NCI-H2171 treated with DMSO at 0.1 percent for 48 hours (cell line): ENCODE data around the gene KCNJ1.

ENCODE experiments used
- DNase-seq: peaks from one replicate; lab custom pipeline; 2025; lab: John Stamatoyannopoulos, UW

The KCNJ1 gene

DNA sequence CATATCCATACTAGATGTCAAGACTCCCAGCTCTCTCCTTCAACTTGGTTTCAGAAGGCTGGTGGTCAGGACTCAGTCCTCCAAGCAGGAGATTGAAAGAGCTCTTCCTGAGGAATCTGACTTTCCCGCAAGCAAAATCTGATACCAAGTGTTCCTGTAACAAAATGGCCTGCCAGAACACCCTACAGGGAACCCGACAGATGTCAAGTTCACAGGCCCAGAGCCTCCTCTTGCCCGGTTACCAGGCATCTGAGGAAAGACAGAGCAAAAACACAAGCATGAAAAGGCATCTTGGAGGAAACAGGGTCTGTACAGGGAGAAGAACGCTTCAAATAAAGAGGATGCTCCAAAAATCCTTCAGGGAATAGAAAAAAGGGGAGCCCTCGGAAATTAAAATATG lies 15.4 kb upstream of the KCNJ1 start:
- DNase-seq, result no peak

DNA sequence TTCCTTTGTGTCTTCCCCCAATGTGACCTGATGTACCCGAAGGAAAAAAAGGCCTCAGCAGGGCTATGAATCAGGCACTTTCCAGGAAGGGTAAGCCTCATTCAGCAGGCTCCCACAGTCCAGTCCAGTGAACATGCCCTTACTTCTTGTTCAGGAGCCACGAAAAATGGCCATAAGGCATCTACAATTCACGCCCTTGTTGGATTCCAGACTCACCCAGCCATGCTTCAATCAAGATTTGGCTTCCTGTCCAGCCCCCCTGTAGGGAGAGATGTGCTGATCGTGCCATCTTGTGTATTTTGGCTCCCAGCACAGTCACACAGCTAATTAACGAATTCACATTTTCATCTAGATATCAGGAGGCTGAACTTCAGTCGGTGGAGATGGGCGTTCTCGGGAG lies 14.1 kb upstream of the KCNJ1 start:
- no peak for DNase-seq

- DNase-seq, result no peak
Measured at GRCh38 chr11:128879817-128880216, 12.7 kb upstream of the KCNJ1 start.

GRCh38 chr11:128878455-128878854 lies 11.4 kb upstream of the KCNJ1 start:
- no peak for DNase-seq

DNA sequence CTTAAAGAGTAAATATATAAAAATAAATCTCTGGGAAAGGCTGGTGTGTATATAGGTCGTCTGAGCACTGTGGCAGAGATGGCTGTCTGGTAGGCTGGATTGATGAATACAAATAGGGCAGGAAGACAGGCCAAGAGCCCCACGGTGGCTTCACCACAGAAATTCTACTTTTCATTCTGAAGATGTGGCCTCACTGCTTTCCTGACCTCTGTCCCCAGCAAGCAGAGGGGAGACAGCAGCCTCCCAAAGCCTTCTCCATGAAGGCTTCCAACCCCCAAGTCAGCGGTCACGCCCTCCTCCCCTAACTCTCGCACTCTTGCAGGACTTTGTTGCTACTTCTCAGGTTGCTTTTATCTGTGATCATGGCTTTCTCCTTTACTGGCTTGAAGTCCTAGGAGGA lies 10.6 kb upstream of the KCNJ1 start:
- no peak for DNase-seq

DNA sequence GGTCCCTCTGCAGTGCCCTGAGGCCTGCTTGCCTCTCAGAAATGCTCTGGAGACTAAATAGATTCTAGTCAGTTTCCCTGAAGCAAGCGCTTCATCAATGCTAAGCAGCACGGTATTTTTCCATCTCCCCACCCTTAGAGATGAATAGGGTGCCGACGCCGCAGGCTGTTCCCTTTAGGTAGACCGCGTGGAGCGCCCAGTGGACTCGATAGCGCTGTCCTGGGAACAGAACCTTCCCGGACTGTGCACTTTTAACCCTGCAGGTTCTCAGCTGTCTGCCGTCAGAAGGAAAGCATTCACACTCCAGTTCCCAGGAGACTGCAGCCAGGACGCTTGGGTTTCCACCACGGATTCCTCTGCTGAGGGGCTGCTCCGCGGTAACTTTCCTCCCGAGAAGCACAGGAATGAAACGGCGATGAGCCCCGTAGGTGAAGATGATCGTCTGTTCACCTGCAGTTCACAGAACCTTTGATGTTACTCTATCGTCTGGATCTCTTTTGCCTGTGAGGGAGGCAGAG lies 9.1 kb upstream of the KCNJ1 start:
- DNase-seq, result no peak

DNA sequence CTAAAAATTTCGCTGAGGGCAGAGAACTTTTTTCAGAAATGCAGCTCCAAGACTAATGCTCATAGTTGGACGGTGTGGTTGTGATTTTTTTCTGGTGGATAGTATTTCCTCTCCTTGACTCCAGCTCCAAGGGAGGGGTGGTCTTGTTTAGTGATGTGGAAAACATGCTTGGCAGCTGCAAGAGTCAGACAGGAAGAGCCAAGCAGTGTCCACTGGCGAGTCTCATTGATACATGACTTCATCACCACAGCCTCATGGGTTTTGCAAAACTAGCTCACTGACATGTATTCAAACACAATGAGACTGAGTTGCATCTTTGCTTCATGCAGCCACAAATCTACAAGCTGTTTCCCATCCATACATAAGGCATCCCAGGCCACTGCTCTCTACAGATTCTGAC lies 7.3 kb upstream of the KCNJ1 start:
- no peak for DNase-seq

- no peak for DNase-seq
Measured at GRCh38 chr11:128872594-128872993, 5.5 kb upstream of the KCNJ1 start.

GRCh38 chr11:128872094-128872493 lies 5.0 kb upstream of the KCNJ1 start:
- DNase-seq, result no peak

GRCh38 chr11:128871168-128871610 lies 4.1 kb upstream of the KCNJ1 start:
- DNase-seq, result no peak

DNA sequence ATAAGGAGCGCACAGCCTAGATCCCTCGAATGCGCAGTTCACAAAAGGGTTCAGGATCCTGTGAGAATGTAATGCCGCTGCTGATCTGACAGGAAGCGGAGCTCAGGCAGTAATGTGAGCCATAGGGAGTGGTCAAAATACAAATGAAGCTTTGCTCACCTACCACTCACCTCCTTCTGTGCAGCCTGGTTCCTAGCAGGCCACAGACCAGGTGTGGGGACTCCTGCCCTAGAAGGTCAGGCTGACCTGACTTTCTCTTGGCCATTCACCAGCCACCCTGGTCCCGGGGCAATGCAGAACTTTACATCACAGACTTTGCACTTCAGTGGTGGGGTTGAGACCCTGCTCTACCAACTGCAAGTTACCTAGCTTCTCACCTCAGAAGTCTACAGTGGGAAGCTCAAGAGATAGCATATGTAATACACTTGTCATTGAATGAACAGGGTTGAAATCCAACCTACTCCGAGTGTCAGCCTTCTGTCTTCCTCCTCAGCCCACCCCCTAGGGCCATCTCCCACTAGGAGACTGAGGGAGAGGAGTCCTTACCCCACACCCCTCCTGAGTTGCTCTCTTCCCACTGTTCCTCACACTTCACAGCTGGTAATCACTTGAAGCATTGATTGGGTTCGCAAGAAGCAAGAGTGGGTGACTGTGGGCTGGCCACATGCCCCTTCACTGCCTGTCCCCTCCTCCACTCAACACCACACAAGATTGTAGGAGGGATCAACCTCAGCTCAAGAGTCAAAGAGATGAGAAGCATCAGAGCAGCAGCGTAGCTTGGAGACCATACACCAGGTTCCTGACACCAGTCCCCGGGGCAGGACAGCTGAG lies 2.0 kb upstream of the KCNJ1 start:
- DNase-seq, result no peak

- no peak for DNase-seq
Measured at GRCh38 chr11:128865490-128865889, 1.6 kb downstream of the KCNJ1 start.

- DNase-seq, result no peak
Measured at GRCh38 chr11:128862908-128863660, 4.0 kb downstream of the KCNJ1 start.

GRCh38 chr11:128862406-128862805 lies 4.7 kb downstream of the KCNJ1 start:
- DNase-seq, result no peak

DNA sequence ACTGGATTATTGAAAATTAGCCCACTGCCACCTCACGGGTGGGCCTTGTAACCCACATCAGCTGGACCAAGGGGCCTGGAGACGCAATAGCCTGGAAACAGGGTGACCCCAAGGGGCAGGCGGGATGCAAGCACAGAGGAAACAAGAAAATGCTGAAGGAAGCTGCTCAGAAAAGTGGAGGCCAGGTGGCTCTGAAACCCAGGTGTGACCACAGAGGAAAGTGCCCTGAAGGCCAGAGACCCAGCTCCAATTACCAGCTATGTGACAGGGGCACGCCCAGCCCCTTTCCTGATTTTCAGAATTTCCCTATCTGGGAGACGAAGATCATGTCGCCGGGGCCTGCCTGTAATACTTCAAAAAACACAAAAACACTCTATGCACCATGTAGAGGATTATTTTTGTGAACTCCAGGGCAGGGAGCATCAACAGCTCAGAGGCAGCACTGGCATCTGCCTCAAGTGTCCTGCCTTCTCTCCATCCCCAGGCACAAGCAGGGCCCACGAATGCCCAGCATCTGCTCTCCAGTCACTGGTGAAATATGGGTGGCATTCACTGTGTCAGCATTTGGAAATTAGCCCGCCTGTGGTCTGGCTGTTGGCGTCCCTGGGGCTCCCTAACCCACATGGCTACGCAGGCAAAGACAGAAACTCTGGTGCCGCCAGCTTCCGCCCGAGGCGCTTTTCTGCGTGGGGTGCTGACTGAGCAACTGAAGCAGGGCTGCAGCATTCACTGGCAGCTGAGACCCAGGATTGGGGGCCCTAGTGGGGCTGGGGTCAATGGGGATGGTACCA lies 6.3 kb downstream of the KCNJ1 start:
- no peak for DNase-seq

DNA sequence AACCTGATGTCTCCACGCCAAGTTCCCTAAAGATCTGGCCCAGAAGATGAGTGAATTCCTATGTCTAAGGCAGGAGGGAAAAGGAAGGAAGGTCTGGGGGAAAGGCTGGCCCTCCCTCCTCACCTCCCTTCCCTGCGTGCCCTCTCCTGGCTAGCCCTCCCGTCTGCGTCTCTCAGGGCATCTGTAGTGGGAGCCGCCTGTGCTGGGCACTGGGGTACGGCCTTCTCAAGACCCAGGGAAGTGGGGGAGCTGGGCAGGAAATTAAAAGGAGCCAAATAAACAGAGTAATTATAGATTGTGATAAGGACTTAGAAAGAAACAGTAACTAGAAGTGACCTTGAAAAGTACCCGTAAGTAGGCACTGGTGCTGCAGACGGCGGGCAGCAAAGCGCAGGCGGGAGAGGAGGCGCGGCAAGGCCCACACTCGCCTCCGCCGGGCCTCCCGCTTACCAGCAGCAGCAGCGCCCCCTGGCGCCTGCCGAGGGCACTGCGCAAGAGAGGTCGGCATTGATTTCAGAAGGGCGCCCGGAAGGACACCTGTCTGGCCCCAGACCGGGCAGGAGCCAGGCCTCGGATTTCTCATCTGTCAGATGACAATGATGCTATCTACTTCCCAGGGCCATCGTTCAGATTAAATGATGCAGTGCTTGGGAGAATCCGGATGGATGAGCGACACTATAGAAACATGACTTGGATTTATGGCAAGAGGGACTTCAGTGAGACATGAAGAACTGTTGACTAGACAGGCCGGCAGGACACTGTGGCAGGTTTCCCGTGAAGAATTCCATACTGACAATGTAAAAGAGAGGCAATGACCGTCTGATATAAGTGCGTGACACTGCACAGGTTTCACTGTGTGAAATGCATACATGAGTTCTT lies 7.3 kb downstream of the KCNJ1 start:
- no peak for DNase-seq

DNA sequence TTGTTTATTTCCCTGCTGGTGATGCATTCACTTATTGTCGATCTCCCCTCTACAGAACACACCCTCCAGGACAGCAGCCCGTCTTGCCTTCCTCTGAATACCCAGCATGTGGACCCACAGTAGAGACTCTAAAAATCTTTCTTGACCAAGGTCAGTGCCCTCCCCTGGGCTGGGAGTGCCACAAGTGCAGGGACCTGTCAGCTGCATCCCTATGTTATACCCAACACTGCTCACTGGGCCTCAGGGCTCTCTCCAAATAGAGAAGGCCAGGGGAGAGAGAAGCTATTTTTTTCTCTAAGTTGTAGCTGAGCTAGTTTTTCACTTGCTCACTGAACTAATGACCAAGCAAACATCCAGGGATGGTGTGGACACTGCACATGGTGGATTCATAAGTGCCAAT lies 9.8 kb downstream of the KCNJ1 start:
- DNase-seq, result no peak

GRCh38 chr11:128856241-128856640 lies 10.9 kb downstream of the KCNJ1 start:
- DNase-seq, result no peak

- no peak for DNase-seq
Measured at GRCh38 chr11:128854841-128855240, 12.3 kb downstream of the KCNJ1 start.

- DNase-seq, result no peak
Measured at GRCh38 chr11:128853559-128853958, 13.5 kb downstream of the KCNJ1 start.

GRCh38 chr11:128852327-128853023 lies 14.6 kb downstream of the KCNJ1 start:
- DNase-seq, result no peak
